ENCODE measurements around the gene PSMD10.
A peak's percentile ranks its signal among the peaks of the same experiment; 100 is the strongest.

PSMD10 gene, protein sequence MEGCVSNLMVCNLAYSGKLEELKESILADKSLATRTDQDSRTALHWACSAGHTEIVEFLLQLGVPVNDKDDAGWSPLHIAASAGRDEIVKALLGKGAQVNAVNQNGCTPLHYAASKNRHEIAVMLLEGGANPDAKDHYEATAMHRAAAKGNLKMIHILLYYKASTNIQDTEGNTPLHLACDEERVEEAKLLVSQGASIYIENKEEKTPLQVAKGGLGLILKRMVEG

GRCh38 chrX:108091264-108091877, at the start of gene PSMD10, which contains the start of gene ATG4A:
Gene PSMD10, minus strand, starts transcription at chrX:108091542. Its CDS starts 22 bp downstream, at chrX:108091520.
Gene ATG4A, plus strand, starts transcription at chrX:108091778. Its CDS starts 49 bp downstream, at chrX:108091827.
- DNase-seq (ENCODE audit: low read depth) = peak; percentile 75

GRCh38 chrX:108138814-108139702, 47.7 kb upstream of the PSMD10 start:
- DNase-seq (ENCODE audit: low read depth) = no peak

DNA sequence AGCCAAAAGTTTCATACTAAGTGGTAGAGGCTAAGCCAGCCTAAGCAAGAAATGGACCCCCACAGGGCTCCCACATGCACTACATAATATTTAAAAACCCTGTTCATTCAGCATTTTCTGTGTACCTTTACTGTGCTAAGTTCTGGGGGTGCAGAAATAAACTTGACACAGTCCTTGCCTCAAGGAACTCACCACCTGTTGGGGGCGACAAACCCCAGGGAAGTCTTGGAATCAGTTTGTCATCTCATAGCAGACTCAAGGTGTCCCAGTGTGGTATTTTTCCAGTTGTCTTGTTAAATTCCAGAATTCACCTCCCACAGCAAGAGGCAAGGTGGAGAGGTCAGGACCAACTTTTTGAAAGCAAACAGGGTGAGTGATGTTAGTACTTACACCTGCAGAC, 43.4 kb upstream of the PSMD10 start:
- no peak for DNase-seq (ENCODE audit: low read depth)

- DNase-seq (ENCODE audit: low read depth) = no peak
Observed at GRCh38 chrX:108132876-108133275, 41.5 kb upstream of the PSMD10 start.

DNA sequence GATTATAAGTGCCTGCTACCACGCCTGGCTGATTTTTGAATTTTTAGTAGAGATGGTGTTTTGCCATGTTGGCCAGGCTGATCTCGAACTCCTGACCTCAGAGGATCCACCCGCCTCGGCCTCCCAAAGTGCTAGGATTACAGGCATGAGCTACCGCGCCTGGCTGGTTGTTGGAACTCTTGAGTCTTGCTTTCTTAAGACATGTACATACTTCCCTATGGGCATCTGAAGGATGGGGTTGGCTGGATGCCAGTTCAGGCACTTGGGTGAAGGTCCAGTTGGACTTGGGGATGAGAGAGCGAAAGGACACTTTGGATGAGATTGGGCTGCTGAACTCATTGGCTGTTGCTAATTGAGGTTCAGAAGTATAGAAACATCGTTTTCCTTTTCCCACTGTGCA, 40.7 kb upstream of the PSMD10 start:
- no peak for DNase-seq (ENCODE audit: low read depth)

- no peak for DNase-seq (ENCODE audit: low read depth)
Observed at GRCh38 chrX:108131471-108131870, 40.1 kb upstream of the PSMD10 start.

DNA sequence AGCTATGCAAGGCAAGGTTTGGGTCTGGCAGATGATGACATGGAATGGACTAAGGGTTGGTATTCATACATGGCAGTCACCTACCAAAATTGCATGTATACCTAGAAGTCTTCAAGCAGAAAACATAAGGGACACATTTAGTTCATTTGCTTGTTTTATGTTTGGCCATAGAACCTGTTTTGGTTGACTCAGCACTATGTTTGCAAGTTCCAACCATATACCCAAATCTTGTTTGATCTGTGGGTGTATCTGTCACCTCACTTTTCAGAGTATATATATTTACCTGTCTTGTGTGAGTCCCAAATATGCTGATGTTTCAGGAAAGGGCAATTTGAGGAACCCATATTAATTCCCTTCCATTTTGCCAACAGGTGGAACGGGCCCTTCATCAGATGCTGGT, 39.5 kb upstream of the PSMD10 start:
- no peak for DNase-seq (ENCODE audit: low read depth)

DNA sequence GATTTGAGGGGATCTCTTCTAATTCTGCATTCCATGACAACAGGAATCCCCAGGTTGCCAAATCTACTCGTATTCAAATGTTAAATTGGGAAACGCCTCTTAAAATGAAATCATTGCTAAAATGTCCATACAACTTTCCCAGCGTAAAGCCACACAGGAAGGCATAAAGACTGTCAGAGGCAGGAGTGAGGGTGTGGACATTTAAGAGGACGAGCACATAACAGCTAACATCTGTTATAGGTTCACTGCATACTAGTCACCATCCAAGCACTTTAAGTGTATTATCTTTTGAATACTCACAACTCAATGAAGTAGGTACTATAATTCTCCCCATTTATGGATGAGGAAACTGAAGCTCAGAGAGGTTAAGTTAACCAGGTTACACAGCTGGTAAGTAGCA, 35.8 kb upstream of the PSMD10 start:
- DNase-seq (ENCODE audit: low read depth) = no peak

GRCh38 chrX:108126661-108127060, 35.3 kb upstream of the PSMD10 start:
- DNase-seq (ENCODE audit: low read depth) = no peak

GRCh38 chrX:108123591-108124366, 32.4 kb upstream of the PSMD10 start:
- no peak for DNase-seq (ENCODE audit: low read depth)

- no peak for DNase-seq (ENCODE audit: low read depth)
Observed at GRCh38 chrX:108122748-108123147, 31.4 kb upstream of the PSMD10 start.

- no peak for DNase-seq (ENCODE audit: low read depth)
Observed at GRCh38 chrX:108121291-108121690, 29.9 kb upstream of the PSMD10 start.

GRCh38 chrX:108117988-108118387, 26.6 kb upstream of the PSMD10 start:
- DNase-seq (ENCODE audit: low read depth) = no peak

DNA sequence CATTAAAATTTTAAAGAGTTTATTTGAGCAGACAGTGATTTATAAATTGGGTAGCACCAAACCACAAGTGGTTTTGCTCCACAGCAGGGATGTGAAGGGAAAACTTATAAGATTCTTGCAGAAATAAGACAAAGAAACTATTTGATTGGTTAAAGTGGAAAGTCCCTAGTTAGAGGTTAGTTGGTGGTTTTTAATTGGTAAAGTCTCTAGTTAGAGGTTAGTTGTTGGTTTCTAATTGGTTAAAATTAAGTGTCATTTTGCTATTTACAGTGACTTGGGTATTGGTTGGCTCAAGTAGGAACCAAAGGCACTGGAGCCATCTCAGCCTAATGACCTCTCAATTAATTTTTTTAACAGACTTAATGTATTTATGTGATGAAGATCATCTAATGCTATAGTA, 23.2 kb upstream of the PSMD10 start:
- no peak for DNase-seq (ENCODE audit: low read depth)

- DNase-seq (ENCODE audit: low read depth) = no peak
Observed at GRCh38 chrX:108105473-108105872, 14.1 kb upstream of the PSMD10 start.

DNA sequence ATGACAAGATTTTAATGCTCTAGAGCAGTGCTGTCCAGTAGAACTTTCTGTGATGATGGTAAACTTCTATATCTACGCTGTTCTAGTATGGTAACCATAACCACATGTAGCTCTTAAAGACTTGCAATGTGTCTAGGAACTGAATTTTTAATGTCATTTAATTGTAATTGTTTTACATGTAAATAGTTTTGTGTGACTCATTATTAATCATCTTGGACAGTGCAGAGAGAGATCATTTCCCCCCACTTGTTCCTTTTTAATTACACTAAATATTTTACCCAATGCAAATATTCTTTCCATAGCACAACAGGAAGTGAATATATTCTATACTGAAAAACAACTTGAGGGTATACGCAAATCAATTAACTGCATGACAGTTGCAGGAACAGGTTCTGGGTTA, 6.0 kb upstream of the PSMD10 start:
- DNase-seq (ENCODE audit: low read depth) = no peak

DNA sequence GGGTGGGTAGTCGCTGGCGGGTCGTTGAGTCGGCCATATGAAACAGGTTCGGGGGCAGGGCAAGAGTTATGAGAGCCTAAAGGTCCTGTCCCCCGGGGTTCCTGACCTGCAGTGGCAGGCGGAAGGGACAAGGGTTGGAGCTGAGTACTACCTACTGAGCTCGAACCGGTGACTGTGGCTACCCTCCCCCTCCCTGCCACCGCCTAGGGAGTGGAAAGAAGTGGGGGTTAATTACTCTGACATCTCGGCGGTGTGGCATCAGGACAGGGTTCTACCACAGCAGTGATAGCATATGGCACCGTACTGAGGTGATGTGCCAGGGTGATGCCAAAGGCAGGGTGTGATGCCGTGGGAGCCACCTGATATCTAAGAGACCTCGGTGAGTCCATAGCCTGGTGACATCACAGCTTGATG, 543 bp upstream of the PSMD10 start:
- DNase-seq (ENCODE audit: low read depth) = no peak

DNA sequence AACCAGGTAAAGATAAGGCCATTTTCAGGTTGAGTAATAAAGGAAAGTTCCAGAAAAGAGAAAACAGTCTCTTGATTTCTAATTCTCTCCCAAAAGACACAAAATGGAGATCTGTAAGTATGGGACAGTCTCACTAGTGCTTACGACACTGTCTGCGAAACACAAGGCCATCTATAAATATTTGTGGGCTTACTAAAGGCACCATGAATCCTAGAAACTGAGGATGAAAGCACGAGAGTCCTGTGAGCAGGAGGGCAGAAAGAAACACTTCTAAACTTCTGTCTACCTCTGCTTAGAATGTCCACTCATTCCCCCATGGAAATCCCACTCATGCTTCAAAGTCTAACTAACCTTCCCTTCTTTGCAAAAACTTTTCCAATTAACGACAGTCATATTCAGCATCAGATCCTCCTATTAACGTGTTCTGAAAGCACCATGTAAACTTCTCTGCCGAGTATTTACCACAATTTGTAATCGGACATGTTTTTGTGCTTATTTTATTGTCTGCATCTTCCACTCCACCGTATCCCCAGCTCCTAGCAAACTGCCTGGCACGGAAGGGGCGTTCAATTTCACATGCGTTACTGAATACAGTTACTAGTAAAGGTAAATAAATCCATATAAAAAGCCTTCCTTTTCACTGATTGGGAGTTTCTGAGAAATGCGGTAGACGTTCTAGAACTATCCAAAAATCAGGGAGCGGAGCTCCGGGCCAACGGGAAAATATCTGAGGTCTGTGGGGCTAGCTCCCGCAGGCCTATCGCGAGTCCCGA, 665 bp downstream of the PSMD10 start:
- no peak for DNase-seq (ENCODE audit: low read depth)

DNA sequence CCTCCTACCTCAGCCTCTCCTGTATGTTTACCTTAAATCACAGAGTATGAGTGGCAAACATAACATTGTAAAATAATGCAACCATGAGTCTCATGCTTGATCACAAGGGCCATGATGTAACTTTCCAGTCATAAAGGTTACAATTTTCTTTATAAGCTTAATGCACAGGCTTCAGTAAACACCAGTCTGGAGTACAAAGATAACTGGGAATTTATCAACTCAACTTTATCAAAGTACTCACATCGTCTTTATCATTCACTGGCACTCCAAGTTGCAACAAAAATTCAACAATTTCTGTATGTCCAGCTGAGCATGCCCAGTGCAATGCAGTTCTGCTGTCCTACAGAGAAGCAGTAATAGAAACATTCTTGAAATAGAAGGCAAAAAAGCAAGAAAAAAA, 2.8 kb downstream of the PSMD10 start:
- DNase-seq (ENCODE audit: low read depth) = no peak

GRCh38 chrX:108087792-108088191, 3.5 kb downstream of the PSMD10 start:
- no peak for DNase-seq (ENCODE audit: low read depth)

DNA sequence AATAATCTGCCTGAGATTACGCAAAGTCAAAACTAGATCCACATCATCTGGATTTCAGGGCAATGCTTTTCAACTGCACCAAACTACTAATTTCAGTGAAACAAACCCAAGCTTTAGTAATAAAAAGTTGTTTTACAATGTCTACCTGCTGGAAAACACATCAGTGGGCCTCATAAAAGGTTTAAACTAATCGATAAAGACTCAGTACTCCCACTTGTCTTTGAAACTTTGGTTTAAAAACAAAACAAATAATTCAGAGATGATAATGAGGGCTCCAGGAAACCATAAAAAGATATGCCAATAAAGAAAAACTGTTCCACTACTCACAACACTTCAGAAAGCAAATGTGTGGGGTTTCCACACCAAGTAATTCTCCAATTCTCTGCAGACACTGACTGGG, 10.2 kb downstream of the PSMD10 start:
- no peak for DNase-seq (ENCODE audit: low read depth)

Data from stimulated activated CD8-positive, alpha-beta memory T cell treated with anti-CD3 and anti-CD28 coated beads, Interleukin-4, amount 100 ng/mL, for 24 hours (primary cell).